AG04449 (cell line): ENCODE data around the gene NPHP4.

ENCODE experiments used
- CTCF ChIA-PET: fragments of 350-600 bp; formaldehyde crosslinking; extraction: SDS; loops from one replicate; lab custom pipeline; 2021; ENCODE audit warnings: antibody characterized with exemption; lab: Yijun Ruan, JAX
- POLR2A ChIA-PET: fragments of 400-600, 350-600 bp; formaldehyde crosslinking; extraction: SDS; loops from one replicate; lab custom pipeline; 2020; ENCODE audit warnings: antibody characterized with exemption, inconsistent platforms; lab: Yijun Ruan, JAX
- DNase-seq: peaks from one replicate; pipeline ENCODE4 v3.0.0-alpha.2; 2010; ENCODE audit warnings: low read depth, low spot score
- H3K4me3 ChIP-seq: 2 replicates; pipeline ENCODE4 v1.5.1; 2011; ENCODE audit warnings: low read depth, mild to moderate bottlenecking, control low read depth, low read length
- CTCF ChIP-seq: IDR thresholded peaks from one replicate; pipeline ENCODE4 v1.5.1; 2011; ENCODE audit warnings: mild to moderate bottlenecking, moderate library complexity, low read length, control low read depth, inconsistent platforms; ENCODE audit not compliant: insufficient read depth; ENCODE audit errors: missing control alignments

The NPHP4 gene

GRCh38 chr1:5998051-5998905 is 6.1 kb upstream of the NPHP4 start:
- TF ChIP-seq CTCF: no peak
- POLR2A ChIA-PET: no interaction called here
- CTCF ChIA-PET: interaction anchor here (0.7 kb wide), 1 partner anchor 15 kb away, joined by 3 read pairs; no protein-coding TSS in a partner anchor
- no peak overlapping the region for H3K4me3 ChIP-seq
- no peak for DNase-seq

GRCh38 chr1:5997316-5997715 is 5.1 kb upstream of the NPHP4 start:
- CTCF ChIA-PET: interaction anchor here (0.7 kb wide), 1 partner anchor 15 kb away, joined by 3 read pairs; no protein-coding TSS in a partner anchor
- POLR2A ChIA-PET: no interaction called here
- DNase-seq: no peak
- no peak overlapping the region for H3K4me3 ChIP-seq
- no peak for TF ChIP-seq CTCF

GRCh38 chr1:5996641-5997270 is 4.5 kb upstream of the NPHP4 start:
- POLR2A ChIA-PET: no interaction called here

GRCh38 chr1:5995871-5996630 is 3.8 kb upstream of the NPHP4 start:
- TF ChIP-seq CTCF: no peak
- ChIA-PET POLR2A (no interaction called here), CTCF (no interaction called here)
- H3K4me3 ChIP-seq: no peak overlapping the region
- DNase-seq: no peak

More at GRCh38 chr1:5996641-5997270, 4.5 kb upstream of the NPHP4 start:
- H3K4me3 ChIP-seq: no peak overlapping the region
- DNase-seq: no peak
- CTCF ChIA-PET: no interaction called here
- no peak for TF ChIP-seq CTCF

- ChIA-PET CTCF (no interaction called here), POLR2A (no interaction called here)
- no peak for TF ChIP-seq CTCF
- no peak for DNase-seq
- H3K4me3 ChIP-seq: no peak overlapping the region
Measured at GRCh38 chr1:5994713-5995621, 2.7 kb upstream of the NPHP4 start.
